HL-60/S4 treated with phorbol 12-myristate 13-acetate at 8.2 ng/mL for 4 days and 3 days (cell line): ENCODE measurements around the gene ZNF440.

Experiments used
- in situ Hi-C: fragments of 300-500 bp; cut with MboI; formaldehyde crosslinking; loops from 2 replicates; pipeline ENCODE4 v1.15.0; 2022; ENCODE audit warnings: low sequenced_read_pairs

Gene ZNF440

GRCh38 chr19:11882606-11883005 is 68.5 kb downstream of the ZNF440 start:
- in situ Hi-C loops, result no loop called here
